IMR-90 (cell line): ENCODE results near the gene OGFR. TPM values are rescaled to one million over a fixed set of nuclear protein-coding genes. Genes with fewer than 3 reads are reported as not detected.
A peak's percentile ranks its signal among the peaks of the same experiment; 100 is the strongest.

ENCODE experiments used
- ATAC-seq: fragments of 200-7000 bp; cut with Tn5 transposase; 2 replicates; pipeline ENCODE4 v1.9.1; 2020; ENCODE audit warnings: low read depth, mild to moderate bottlenecking, moderate library complexity
- BruUV-seq: library from RNA; stranded (reverse); fragments of 400-500 nt; replicated peaks from 2 replicates; lab custom pipeline; 2021; lab: Mats Ljungman, UMichigan
- CTCF ChIA-PET: fragments of 300-600 bp; formaldehyde crosslinking; extraction: SDS; loops from one replicate; lab custom pipeline; 2021; ENCODE audit warnings: antibody characterized with exemption; lab: Yijun Ruan, JAX
- POLR2A ChIA-PET: fragments of 300-600 bp; sonication (Branson Sonifier 250); formaldehyde crosslinking; loops from one replicate; lab custom pipeline; 2022; ENCODE audit warnings: antibody characterized with exemption; ENCODE audit not compliant: unreplicated experiment; lab: Charles Lee
- DNase-seq: peaks from one replicate; pipeline ENCODE4 v3.0.0; 2013
- H2AFZ ChIP-seq: replicated peaks from 2 replicates; pipeline ENCODE3; 2013; ENCODE audit warnings: low read length, mild to moderate bottlenecking; ENCODE audit not compliant: poor library complexity
- H2AK5ac ChIP-seq: 2 replicates; pipeline ENCODE4 v1.6.1; 2013; ENCODE audit warnings: low read depth, low read length, inconsistent platforms
- H2AK9ac ChIP-seq: replicated peaks from 2 replicates; pipeline ENCODE3; 2013; ENCODE audit warnings: mild to moderate bottlenecking, low read depth, low read length, moderate library complexity; ENCODE audit not compliant: poor library complexity
- H2BK120ac ChIP-seq: 2 replicates; pipeline ENCODE4 v1.6.1; 2013; ENCODE audit warnings: low read depth, low read length, inconsistent platforms
- H2BK15ac ChIP-seq: 3 replicates; pipeline ENCODE4 v1.6.1; 2013; ENCODE audit warnings: low read depth, low read length, inconsistent platforms
- H2BK20ac ChIP-seq: 2 replicates; pipeline ENCODE4 v1.6.1; 2013; ENCODE audit warnings: low read depth, mild to moderate bottlenecking, inconsistent platforms, low read length, moderate library complexity
- H2BK5ac ChIP-seq: 2 replicates; pipeline ENCODE4 v1.6.1; 2013; ENCODE audit warnings: mild to moderate bottlenecking, low read depth, low read length, inconsistent platforms; ENCODE audit not compliant: poor library complexity, severe bottlenecking
- H3K14ac ChIP-seq: replicated peaks from 2 replicates; pipeline ENCODE4 v1.6.1; 2013; ENCODE audit warnings: low read depth, low read length, inconsistent platforms
- H3K18ac ChIP-seq: 2 replicates; pipeline ENCODE4 v1.6.1; 2013; ENCODE audit warnings: low read depth, low read length, control low read depth
- H3K23ac ChIP-seq: 2 replicates; pipeline ENCODE4 v1.6.1; 2013; ENCODE audit warnings: low read depth, low read length, inconsistent platforms
- H3K27ac ChIP-seq: 2 replicates; pipeline ENCODE4 v1.5.1; 2013; ENCODE audit warnings: mild to moderate bottlenecking, control low read depth, low read length; ENCODE audit not compliant: insufficient read depth
- H3K27me3 ChIP-seq: 2 replicates; pipeline ENCODE4 v1.6.1; 2013; ENCODE audit warnings: low read length; ENCODE audit not compliant: control insufficient read depth, insufficient read depth
- H3K36me3 ChIP-seq: 2 replicates; pipeline ENCODE4 v1.6.1; 2013; ENCODE audit warnings: low read length, mixed read lengths; ENCODE audit not compliant: control insufficient read depth, insufficient read depth
- H3K4ac ChIP-seq: 2 replicates; pipeline ENCODE4 v1.6.1; 2013; ENCODE audit warnings: low read depth, low read length, inconsistent platforms
- H3K4me1 ChIP-seq: 2 replicates; pipeline ENCODE4 v1.6.1; 2013; ENCODE audit warnings: low read length, mixed read lengths; ENCODE audit not compliant: control insufficient read depth, insufficient read depth
- H3K4me2 ChIP-seq: 2 replicates; pipeline ENCODE4 v1.6.1; 2013; ENCODE audit warnings: low read depth, mild to moderate bottlenecking, control low read depth, low read length, moderate library complexity
- H3K4me3 ChIP-seq: 2 replicates; pipeline ENCODE4 v1.5.1; 2013; ENCODE audit warnings: low read depth, mild to moderate bottlenecking, control low read depth, low read length, moderate library complexity; ENCODE audit not compliant: insufficient read depth
- H3K56ac ChIP-seq: 2 replicates; pipeline ENCODE4 v1.6.1; 2013; ENCODE audit warnings: low read length, inconsistent platforms; ENCODE audit not compliant: insufficient read depth; ENCODE audit errors: extremely low read depth
- H3K79me1 ChIP-seq, 2 experiments: 2 replicates each; pipeline ENCODE4 v1.6.1; 2013; ENCODE audit warnings: low read length in 2 of 2, inconsistent platforms in 1 of 2, low read depth in 1 of 2
- H3K9ac ChIP-seq: 2 replicates; pipeline ENCODE4 v1.6.1; 2013; ENCODE audit warnings: low read depth, low read length, control low read depth
- H3K9me1 ChIP-seq: 2 replicates; pipeline ENCODE4 v1.6.1; 2013; ENCODE audit warnings: low read length, inconsistent platforms; ENCODE audit not compliant: insufficient read depth
- H3K9me3 ChIP-seq: 2 replicates; pipeline ENCODE4 v1.6.1; 2013; ENCODE audit warnings: low read length; ENCODE audit not compliant: control insufficient read depth, insufficient read depth
- H4K20me1 ChIP-seq: 2 replicates; pipeline ENCODE4 v1.6.1; 2013; ENCODE audit warnings: low read length, inconsistent platforms; ENCODE audit not compliant: insufficient read depth
- H4K5ac ChIP-seq: 2 replicates; pipeline ENCODE4 v1.6.1; 2013; ENCODE audit warnings: mild to moderate bottlenecking, low read depth, low read length, control low read depth
- H4K8ac ChIP-seq, 2 experiments: 2 replicates each; pipeline ENCODE4 v1.6.1; 2013; ENCODE audit warnings: low read depth in 2 of 2, low read length in 2 of 2, control low read depth in 1 of 2, inconsistent platforms in 1 of 2
- H4K91ac ChIP-seq: 2 replicates; pipeline ENCODE4 v1.6.1; 2013; ENCODE audit warnings: low read depth, low read length, inconsistent platforms; ENCODE audit not compliant: insufficient read depth
- BHLHE40 ChIP-seq: fragments of 150-350 bp; IDR thresholded peaks from 2 replicates; pipeline ENCODE4 v1.6.1; 2016; ENCODE audit warnings: mild to moderate bottlenecking, low read depth, low read length
- CEBPB ChIP-seq: IDR thresholded peaks from 2 replicates; pipeline ENCODE4 v1.6.1; 2012; ENCODE audit warnings: low read depth, low read length, improper control_type of control experiment
- CHD1 ChIP-seq: IDR thresholded peaks from 2 replicates; pipeline ENCODE4 v1.6.1; 2012; ENCODE audit warnings: low read depth, low read length, improper control_type of control experiment
- MAFK ChIP-seq: IDR thresholded peaks from 2 replicates; pipeline ENCODE4 v1.6.1; 2012; ENCODE audit warnings: low read depth, low read length, improper control_type of control experiment
- MAZ ChIP-seq: IDR thresholded peaks from 2 replicates; pipeline ENCODE4 v1.6.1; 2012; ENCODE audit warnings: low read depth, mild to moderate bottlenecking, low read length, improper control_type of control experiment, moderate library complexity, borderline replicate concordance
- MXI1 ChIP-seq: IDR thresholded peaks from 2 replicates; pipeline ENCODE4 v1.6.1; 2012; ENCODE audit warnings: low read depth, mild to moderate bottlenecking, low read length, moderate library complexity, borderline replicate concordance
- POLR2A ChIP-seq: IDR thresholded peaks from 2 replicates; pipeline ENCODE4 v1.6.1; 2012; ENCODE audit warnings: mild to moderate bottlenecking, low read depth, low read length
- RAD21 ChIP-seq: IDR thresholded peaks from 2 replicates; pipeline ENCODE4 v1.6.1; 2012; ENCODE audit warnings: low read length, improper control_type of control experiment
- SMC3 ChIP-seq: fragments of 150-350 bp; IDR thresholded peaks from 2 replicates; pipeline ENCODE4 v1.6.1; 2016; ENCODE audit warnings: low read depth, mild to moderate bottlenecking, antibody characterized with exemption, low read length, moderate library complexity
- WGBS, 2 experiments: methylation state at CpG; one replicate each; pipeline versions ENCODE4 v1.1.5 to v1.1.7; 2013; ENCODE audit warnings: missing lambda C conversion rate in 2 of 2; ENCODE audit not compliant: insufficient read length in 1 of 2; ENCODE audit errors: extremely low coverage in 2 of 2; 5-methylcytosine and 5-hydroxymethylcytosine counted together
- dilution Hi-C: fragments of 300-500 bp; cut with HindIII; formaldehyde crosslinking; loops from one replicate; pipeline ENCODE4 v1.14.3; 2018; ENCODE audit warnings: low sequenced_read_pairs; ENCODE audit not compliant: unreplicated experiment
- in situ Hi-C: fragments of 300-500 bp; cut with MboI; formaldehyde crosslinking; loops from 3 replicates; pipeline ENCODE4 v1.14.3; 2019; ENCODE audit warnings: low sequenced_read_pairs, inconsistent platforms, mixed read lengths
- intact Hi-C: fragments of 100-400 bp; cut with micrococcal nuclease; formaldehyde crosslinking; loops from 2 replicates; pipeline ENCODE4 v1.10.0; 2022
- polyA plus RNA-seq, 3 experiments: library from polyadenylated mRNA; depleted of rRNA; stranded (reverse); fragments of >200 nt; gene quantifications; 2 replicates each; pipeline ENCODE4 v1.2.3, GENCODE V29; 2012; ENCODE audit warnings: low replicate concordance in 1 of 3
- total RNA-seq: library from RNA; depleted of rRNA; stranded (reverse); fragments of >200 nt; gene quantifications from 2 replicates; pipeline ENCODE4 v1.2.3, GENCODE V29; 2012
- TF ChIP-seq, protein P1 (sequence below): fragments of 150-350 bp; IDR thresholded peaks from 2 replicates; pipeline ENCODE4 v1.6.1; 2017; ENCODE audit warnings: mild to moderate bottlenecking, antibody characterized with exemption, low read length, low read depth

The OGFR gene
- total and polyA plus RNA-seq, 2 of the 4 experiments (the other 2 are of a cell fraction), result 22.4 to 30.1 TPM

DNA sequence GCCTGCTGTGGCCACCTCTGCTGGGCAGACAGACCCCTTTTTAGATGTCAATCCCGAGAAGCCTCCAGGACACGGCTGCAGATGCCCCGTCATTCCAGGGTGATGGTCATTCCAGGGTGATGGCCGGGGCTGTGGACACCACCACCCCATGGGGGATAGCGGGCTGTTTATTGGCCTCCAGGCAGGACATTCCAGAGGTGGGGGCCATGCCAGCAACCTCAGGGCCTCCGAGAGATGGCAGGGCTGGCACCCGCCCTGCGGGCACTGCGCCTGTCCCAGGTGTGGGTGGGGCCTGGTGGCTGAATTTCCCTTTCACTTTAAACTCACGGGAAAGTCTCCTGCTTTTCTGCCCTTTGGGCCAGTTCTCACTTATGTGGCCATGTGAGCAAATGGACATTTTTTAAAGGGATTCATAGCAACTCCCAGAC is 26.7 kb downstream of the OGFR start:
- H4K5ac ChIP-seq, result no peak overlapping the region
- H2BK20ac ChIP-seq, result no peak overlapping the region
- no peaks in the 10 kb centered on the region for H4K20me1 ChIP-seq
- no peak overlapping the region for H2AFZ ChIP-seq
- H3K27ac ChIP-seq, result no peak overlapping the region
- no peaks in the 10 kb centered on the region for H3K9me3 ChIP-seq
- dilution Hi-C loops, result no loop called here
- no peaks in the 10 kb centered on the region; the same call in 1 of the 2 replicates for H3K9me1 ChIP-seq
- H3K4me1 ChIP-seq, result peaks cover 3% of the 10 kb centered on the region; the same call in 1 of the 2 replicates
- no peak overlapping the region for H3K4ac ChIP-seq
- H3K9ac ChIP-seq, result no peak overlapping the region
- ChIA-PET CTCF (no interaction called here), POLR2A (no interaction called here)
- H2BK5ac ChIP-seq, result no peak overlapping the region
- H3K4me2 ChIP-seq, result no peak overlapping the region
- no TSS peak for BruUV-seq
- H3K4me3 ChIP-seq, result no peak overlapping the region
- H3K36me3 ChIP-seq, result no peaks in the 10 kb centered on the region
- H2AK5ac ChIP-seq, result no peak overlapping the region
- intact Hi-C loops, result no loop called here
- H2AK9ac ChIP-seq, result peak overlapping the region; percentile 5
- WGBS, 2 experiments, result no CpG with 5 or more reads among the region's 10 CpGs
- H2BK15ac ChIP-seq, result no peak overlapping the region
- ATAC-seq (peak; percentile 18), DNase-seq (no peak)
- no peak overlapping the region for H4K8ac ChIP-seq
- H3K27me3 ChIP-seq, result no peaks in the 10 kb centered on the region; the same call in 1 of the 2 replicates
- H4K91ac ChIP-seq, result no peak overlapping the region
- in situ Hi-C loops, result no loop called here
- H3K56ac ChIP-seq, result no peak overlapping the region
- H3K14ac ChIP-seq, result no peak overlapping the region
- H2BK120ac ChIP-seq, result no peak overlapping the region
- no peaks in the 10 kb centered on the region for H3K79me1 ChIP-seq
- H3K18ac ChIP-seq, result no peak overlapping the region
- TF ChIP-seq SMC3 (no peak), CEBPB (no peak), MXI1 (no peak), MAZ (no peak), MAFK (no peak), BHLHE40 (no peak), POLR2A (no peak), CHD1 (no peak), RAD21 (no peak)
- TF ChIP-seq, protein P1, sequence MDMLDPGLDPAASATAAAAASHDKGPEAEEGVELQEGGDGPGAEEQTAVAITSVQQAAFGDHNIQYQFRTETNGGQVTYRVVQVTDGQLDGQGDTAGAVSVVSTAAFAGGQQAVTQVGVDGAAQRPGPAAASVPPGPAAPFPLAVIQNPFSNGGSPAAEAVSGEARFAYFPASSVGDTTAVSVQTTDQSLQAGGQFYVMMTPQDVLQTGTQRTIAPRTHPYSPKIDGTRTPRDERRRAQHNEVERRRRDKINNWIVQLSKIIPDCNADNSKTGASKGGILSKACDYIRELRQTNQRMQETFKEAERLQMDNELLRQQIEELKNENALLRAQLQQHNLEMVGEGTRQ, result no peak
- H3K23ac ChIP-seq, result no peak overlapping the region
